Activated T-cell treated with anti-CD3 and anti-CD28 coated beads for 48 hours (primary cell): Measurements from ENCODE around the gene NLRP11.
"Not testable (repeated sequence)": the region's sequence is repeated elsewhere in the genome, so short reads cannot be mapped to it uniquely, and the experiment has no call there.

ENCODE experiments used
- DNase-seq: peaks from one replicate; pipeline ENCODE4 v3.0.0-alpha.2; 2020; ENCODE audit warnings: low read depth

NLRP11 gene

DNA sequence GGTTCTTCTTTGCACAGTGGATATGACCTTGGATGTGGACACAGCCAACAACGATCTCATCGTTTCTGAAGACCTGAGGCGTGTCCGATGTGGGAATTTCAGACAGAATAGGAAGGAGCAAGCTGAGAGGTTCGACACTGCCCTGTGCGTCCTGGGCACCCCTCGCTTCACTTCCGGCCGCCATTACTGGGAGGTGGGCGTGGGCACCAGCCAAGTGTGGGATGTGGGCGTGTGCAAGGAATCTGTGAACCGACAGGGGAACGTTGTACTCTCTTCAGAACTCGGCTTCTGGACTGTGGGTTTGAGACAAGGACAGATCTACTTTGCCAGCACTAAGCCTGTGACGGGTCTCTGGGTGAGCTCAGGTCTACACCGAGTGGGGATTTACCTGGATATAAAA, 53.5 kb downstream of the NLRP11 start:
- DNase-seq = no peak

DNA sequence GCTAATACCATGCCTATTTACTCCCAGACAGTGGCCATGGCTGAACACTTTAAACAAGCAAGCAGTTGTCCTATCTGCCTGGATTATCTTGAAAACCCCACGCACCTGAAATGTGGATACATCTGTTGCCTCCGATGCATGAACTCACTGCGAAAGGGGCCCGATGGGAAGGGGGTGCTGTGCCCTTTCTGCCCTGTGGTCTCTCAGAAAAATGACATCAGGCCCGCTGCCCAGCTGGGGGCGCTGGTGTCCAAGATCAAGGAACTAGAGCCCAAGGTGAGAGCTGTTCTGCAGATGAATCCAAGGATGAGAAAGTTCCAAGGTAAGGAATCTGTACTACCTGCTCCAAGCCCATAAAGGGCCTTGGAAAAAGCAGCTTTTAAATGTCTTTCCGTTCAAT, 54.3 kb downstream of the NLRP11 start:
- no peak for DNase-seq

DNA sequence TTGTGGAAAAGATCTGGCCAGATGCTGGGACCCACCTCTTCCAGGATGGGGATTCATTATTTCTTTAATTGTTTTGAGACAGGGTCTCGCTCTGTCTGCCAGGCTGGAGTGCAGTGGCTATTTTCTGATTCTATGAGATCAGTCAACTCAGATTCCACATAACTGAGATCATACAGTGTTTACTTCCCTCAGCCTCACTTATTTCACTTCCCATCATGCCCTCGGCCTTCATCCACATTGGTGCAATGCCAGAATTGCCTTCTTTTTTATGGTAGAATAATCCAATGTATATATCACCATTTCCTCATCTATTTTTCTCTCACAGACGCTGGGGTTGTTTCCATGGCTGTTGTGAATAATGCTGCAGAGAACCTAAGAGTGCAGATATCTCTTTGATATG, 62.2 kb downstream of the NLRP11 start:
- DNase-seq = not testable (repeated sequence)

DNA sequence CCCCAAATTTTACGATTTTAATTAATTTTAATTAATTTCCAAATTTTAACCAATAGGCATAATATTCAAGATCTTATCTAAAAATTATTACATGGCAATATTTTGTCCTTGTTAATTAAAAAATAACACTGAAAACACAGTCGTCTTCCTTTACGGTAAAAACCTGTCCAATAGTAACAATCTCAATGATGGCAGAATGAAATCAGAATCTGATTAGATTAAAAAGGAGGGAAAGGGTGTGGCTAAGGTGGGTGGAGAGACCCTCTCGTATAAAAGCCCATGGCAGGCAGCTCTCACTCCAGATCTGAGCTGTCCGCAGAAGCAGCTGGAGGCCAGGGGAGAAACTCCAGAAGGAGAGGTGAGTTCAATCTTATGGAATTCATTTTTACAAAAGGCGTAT, 63.0 kb downstream of the NLRP11 start, which contains the start of gene RFPL4AL1:
TSS of gene RFPL4AL1 (plus strand) at position 301 of the 400 bp plus-strand sequence. CDS start 2,687 bp downstream, outside the sequence.
- not testable (repeated sequence) for DNase-seq

DNA sequence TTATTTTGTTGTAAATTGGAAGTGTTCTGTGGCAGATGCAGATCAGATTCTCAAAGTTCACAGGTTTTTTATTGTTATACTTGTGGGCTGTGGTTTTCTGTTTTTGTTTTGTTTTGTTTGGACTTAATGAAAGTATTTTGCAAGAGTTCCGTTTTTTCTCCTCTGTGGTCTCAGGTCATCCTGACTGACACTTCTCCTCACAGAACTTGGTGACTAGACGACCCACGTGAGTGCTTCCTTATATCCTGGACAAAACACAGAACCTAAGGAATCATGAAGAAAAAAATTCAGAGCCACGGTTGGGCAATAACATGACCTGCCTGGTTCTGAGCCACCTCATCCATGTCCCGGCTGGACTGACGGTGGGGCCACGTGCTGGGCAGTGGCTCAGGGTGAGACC, 65.3 kb downstream of the NLRP11 start:
- DNase-seq = no peak

DNA sequence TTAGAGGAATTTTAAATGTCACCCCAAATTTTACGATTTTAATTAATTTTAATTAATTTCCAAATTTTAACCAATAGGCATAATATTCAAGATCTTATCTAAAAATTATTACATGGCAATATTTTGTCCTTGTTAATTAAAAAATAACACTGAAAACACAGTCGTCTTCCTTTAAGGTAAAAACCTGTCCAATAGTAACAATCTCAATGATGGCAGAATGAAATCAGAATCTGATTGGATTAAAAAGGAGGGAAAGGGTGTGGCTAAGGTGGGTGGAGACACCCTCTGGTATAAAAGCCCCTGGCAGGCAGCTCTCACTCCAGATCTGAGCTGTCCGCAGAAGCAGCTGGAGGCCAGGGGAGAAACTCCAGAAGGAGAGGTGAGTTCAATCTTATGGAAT, 73.0 kb downstream of the NLRP11 start, which contains the start of gene RFPL4A:
TSS of gene RFPL4A (plus strand) at position 301 of the 400 bp plus-strand sequence. CDS start 2,704 bp downstream, outside the sequence.
- DNase-seq = not testable (repeated sequence)

DNA sequence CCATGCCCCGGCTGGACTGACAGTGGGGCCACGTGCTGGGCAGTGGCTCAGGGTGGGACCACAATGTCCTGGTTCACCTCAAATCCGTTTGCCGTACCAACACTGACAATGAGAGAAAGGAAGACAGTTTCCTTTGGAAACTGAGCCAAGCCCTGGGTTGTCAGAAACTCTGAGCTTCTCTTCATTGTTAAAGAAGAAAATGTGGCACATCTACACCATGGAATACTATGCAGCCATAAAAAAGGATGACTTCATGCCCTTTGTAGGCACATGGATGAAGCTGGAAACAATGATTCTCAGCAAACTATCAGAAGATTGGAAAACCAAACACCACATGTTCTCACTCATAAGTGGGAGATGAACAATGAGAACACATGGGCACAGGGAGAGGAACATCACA, 75.0 kb downstream of the NLRP11 start:
- DNase-seq = not testable (repeated sequence)

DNA sequence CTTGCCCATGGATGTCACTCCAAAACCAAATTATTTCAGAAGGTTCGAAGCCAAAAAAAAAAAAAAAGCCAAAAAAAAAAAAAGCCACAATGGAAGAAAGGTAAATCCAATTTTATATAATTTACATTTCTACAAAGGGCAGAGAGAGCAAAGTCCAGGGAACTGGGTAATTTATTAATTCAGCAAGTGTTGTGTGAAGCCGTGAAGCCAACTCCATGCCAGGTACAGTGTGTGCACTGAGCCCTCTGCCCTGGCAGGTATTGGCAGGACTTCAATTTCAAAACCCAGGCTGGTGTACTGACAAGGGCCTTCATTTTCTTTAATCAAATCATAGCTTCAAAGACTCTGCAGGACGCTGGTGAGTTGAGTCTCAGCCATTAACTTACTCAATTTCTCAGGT, 78.4 kb downstream of the NLRP11 start:
- DNase-seq = no peak

DNA sequence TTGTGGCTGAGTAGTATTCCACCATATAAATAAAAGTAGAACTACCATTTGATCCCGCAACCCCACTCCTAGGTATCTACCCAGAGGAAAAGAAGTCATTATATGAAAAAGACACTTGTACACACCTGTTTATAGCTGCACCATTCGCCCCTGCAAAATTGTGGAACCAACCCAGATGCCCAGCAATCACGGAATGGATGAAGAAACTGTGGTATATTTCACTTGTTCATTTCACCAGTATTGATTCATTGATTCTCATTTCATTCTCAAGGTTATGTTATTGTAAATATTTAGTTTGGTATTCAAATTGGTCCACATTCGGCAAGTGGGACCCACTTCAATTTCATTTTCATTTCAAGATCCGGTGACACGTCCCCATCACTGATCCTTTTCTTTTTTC, 81.1 kb downstream of the NLRP11 start:
- DNase-seq = no peak

DNA sequence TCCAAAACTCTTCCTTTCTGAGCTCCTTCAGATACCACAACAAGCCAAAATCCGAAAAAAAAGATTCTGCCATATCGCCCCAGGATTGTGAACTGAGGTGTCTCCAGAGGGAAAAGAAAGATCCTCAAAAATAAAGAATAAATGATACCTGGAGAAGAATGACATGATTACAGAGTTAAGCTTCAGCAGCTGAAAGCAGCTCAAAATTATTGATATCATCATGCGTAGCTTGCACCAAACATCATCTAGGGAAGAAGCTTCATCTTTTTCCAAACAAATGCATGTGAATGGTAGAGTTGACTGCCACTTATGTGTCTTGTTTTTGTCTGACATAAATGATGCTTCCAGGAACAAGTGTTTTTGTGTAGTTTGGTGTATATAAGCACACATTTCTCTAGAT, 93.5 kb downstream of the NLRP11 start, which contains the start of gene NLRP9:
TSS of gene NLRP9 (minus strand) at position 101 of the 400 bp plus-strand sequence. CDS start at position 73, 28 bp downstream.
- no peak for DNase-seq
